Measurements from ENCODE around the gene PLXDC2. TPM values are rescaled to one million over a fixed set of nuclear protein-coding genes. Genes with fewer than 3 reads are reported as not detected.
"Not testable (repeated sequence)": the region's sequence is repeated elsewhere in the genome, so short reads cannot be mapped to it uniquely, and the experiment has no call there.

The PLXDC2 gene
- total RNA-seq, 1 experiment from 2014 or later, result not detected

DNA sequence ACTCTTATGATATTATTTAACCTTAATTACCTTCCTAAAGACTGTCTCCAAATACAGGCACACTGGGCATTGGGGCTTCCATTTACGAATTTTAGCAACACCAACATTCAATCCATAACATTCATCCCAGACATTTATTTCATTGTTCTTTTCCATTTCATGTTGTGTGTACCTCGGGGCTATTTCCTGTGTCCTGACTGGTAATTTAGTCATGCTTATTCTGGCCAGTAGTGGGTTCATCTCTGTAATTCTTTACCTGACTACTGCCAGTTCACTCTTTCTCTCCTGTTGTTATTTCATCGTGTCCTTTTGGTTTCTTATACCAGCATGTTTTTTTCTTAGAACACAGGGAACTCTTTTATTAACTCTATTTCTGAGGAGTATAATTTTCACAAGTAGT, 225.7 kb downstream of the PLXDC2 start:
- no peaks in the 10 kb centered on the region for H3K27me3 ChIP-seq (ENCODE audit: low read length)
- H3K9me2 ChIP-seq (replicated peaks; ENCODE audit: low read length), result no peaks in the 10 kb centered on the region
- H3K27ac ChIP-seq (ENCODE audit: low read length), result no peak overlapping the region
- no TSS peak for BruUV-seq (replicated peaks)
- no peaks in the 10 kb centered on the region for H4K20me1 ChIP-seq (ENCODE audit: low read length)
- H3K4me2 ChIP-seq (ENCODE audit: low read length), result no peak overlapping the region
- H3K36me3 ChIP-seq (ENCODE audit: low read depth, low read length), result no peaks in the 10 kb centered on the region
- no peaks in the 10 kb centered on the region for H3K79me2 ChIP-seq (ENCODE audit: low read length)
- H3K4me3 ChIP-seq (ENCODE audit: low read length), result no peak overlapping the region
- no peak overlapping the region for H3K9ac ChIP-seq (ENCODE audit: low read length)
- DNase-seq, result no peak
- no peaks in the 10 kb centered on the region for H3K4me1 ChIP-seq (ENCODE audit: insufficient read depth, low read length)
- TF ChIP-seq CTCF (conservative IDR thresholded peaks at IDR 0.05; ENCODE audit: low read depth, low read length), result no peak
- no peak for TF ChIP-seq EZH2phosphoT487 (IDR thresholded peaks at IDR 0.05; ENCODE audit: borderline replicate concordance, low read length)
- TF ChIP-seq EZH2 (IDR thresholded peaks at IDR 0.05; ENCODE audit: low read length, unreplicated experiment), result no peak
- ChIA-PET CTCF (no interaction called here), POLR2A (ENCODE audit: unreplicated experiment) (no interaction called here)
- H3K9me3 ChIP-seq (ENCODE audit: low read length), result no peaks in the 10 kb centered on the region
- H2AFZ ChIP-seq (ENCODE audit: low read length), result no peak overlapping the region
- intact Hi-C loops (cut with micrococcal nuclease), result no loop called here
- H3F3A ChIP-seq (ENCODE audit: low read length, unreplicated experiment), result no peaks in the 10 kb centered on the region
- ATAC-seq, result no peak

DNA sequence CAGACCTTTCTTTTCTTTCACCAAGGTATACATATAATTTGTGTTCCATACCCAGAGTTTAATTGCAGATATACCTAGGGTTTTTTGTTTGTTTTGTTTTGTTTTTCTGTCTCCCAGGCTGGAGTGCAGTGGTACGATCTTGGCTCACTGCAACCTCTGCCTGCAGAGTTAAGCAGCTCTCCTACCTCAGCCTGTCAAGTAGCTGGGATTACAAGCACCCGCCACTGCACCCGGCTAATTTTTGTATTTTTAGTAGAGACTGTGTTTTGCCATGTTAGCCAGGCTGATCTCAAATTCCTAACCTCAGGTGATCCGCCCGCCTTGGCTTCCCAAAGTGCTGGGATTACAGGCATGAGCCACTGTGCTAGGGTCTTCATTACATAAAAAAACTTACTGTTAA, 228.9 kb downstream of the PLXDC2 start:
- H4K20me1 ChIP-seq (ENCODE audit: low read length); ATAC-seq; H3K9ac ChIP-seq (ENCODE audit: low read length); POLR2A ChIA-PET (ENCODE audit: unreplicated experiment); H3K27ac ChIP-seq (ENCODE audit: low read length); H3K36me3 ChIP-seq (ENCODE audit: low read depth, low read length); H3F3A ChIP-seq (ENCODE audit: low read length, unreplicated experiment); H3K4me2 ChIP-seq (ENCODE audit: low read length); CTCF ChIA-PET; BruUV-seq (replicated peaks); H2AFZ ChIP-seq (ENCODE audit: low read length); H3K4me1 ChIP-seq (ENCODE audit: insufficient read depth, low read length); H3K9me3 ChIP-seq (ENCODE audit: low read length); DNase-seq; H3K79me2 ChIP-seq (ENCODE audit: low read length); H3K9me2 ChIP-seq (replicated peaks; ENCODE audit: low read length); H3K27me3 ChIP-seq (ENCODE audit: low read length); H3K4me3 ChIP-seq (ENCODE audit: low read length); intact Hi-C loops (cut with micrococcal nuclease): not testable (repeated sequence)

DNA sequence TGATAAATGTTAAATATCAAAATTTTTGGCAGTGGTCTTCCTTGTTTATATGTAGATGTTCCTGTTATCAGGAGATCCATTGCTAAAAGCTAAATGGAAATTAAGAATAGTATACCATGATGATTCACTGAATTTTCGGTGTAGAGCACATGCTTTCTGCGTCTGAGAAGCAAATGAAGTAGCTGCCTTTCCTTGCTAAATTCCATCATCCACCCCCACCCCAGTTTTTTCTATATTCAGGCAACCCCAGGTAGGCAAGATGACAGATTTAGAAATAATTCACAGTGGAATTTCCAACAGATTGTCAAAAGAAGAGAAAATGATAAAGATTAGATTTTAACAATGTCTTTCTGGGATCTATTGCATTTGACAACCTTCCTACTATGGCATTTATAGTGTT, 231.9 kb downstream of the PLXDC2 start:
- no peaks in the 10 kb centered on the region for H3F3A ChIP-seq (ENCODE audit: low read length, unreplicated experiment)
- ChIA-PET CTCF (no interaction called here), POLR2A (ENCODE audit: unreplicated experiment) (no interaction called here)
- no peak overlapping the region for H3K4me3 ChIP-seq (ENCODE audit: low read length)
- H3K9ac ChIP-seq (ENCODE audit: low read length), result no peak overlapping the region
- no peak for ATAC-seq
- BruUV-seq (replicated peaks), result no TSS peak
- H4K20me1 ChIP-seq (ENCODE audit: low read length), result no peaks in the 10 kb centered on the region
- no peak overlapping the region for H3K4me2 ChIP-seq (ENCODE audit: low read length)
- no peak for DNase-seq
- H3K4me1 ChIP-seq (ENCODE audit: insufficient read depth, low read length), result no peaks in the 10 kb centered on the region
- no peak overlapping the region for H2AFZ ChIP-seq (ENCODE audit: low read length)
- no peaks in the 10 kb centered on the region for H3K79me2 ChIP-seq (ENCODE audit: low read length)
- no peaks in the 10 kb centered on the region for H3K27me3 ChIP-seq (ENCODE audit: low read length)
- TF ChIP-seq CTCF (conservative IDR thresholded peaks at IDR 0.05; ENCODE audit: low read depth, low read length), result no peak
- no peak for TF ChIP-seq EZH2 (IDR thresholded peaks at IDR 0.05; ENCODE audit: low read length, unreplicated experiment)
- no peak for TF ChIP-seq EZH2phosphoT487 (IDR thresholded peaks at IDR 0.05; ENCODE audit: borderline replicate concordance, low read length)
- no peaks in the 10 kb centered on the region for H3K9me3 ChIP-seq (ENCODE audit: low read length)
- no peaks in the 10 kb centered on the region for H3K36me3 ChIP-seq (ENCODE audit: low read depth, low read length)
- intact Hi-C loops (cut with micrococcal nuclease), result no loop called here
- H3K27ac ChIP-seq (ENCODE audit: low read length), result no peak overlapping the region
- H3K9me2 ChIP-seq (replicated peaks; ENCODE audit: low read length), result no peaks in the 10 kb centered on the region
